NCI-H345 (cell line): ENCODE data around the gene SIAH1.
"Not testable (repeated sequence)": the region's sequence is repeated elsewhere in the genome, so short reads cannot be mapped to it uniquely, and the experiment has no call there.

ENCODE experiments used
- DNase-seq: peaks from one replicate; lab custom pipeline; 2025; lab: John Stamatoyannopoulos, UW

The SIAH1 gene

GRCh38 chr16:48385253-48386150 lies at the start of gene SIAH1:
Gene SIAH1 (minus strand): TSS chr16:48385413. CDS start chr16:48362428, 22,985 bp downstream.
- peak; percentile 77 for DNase-seq

GRCh38 chr16:48434653-48435317 lies 49.6 kb upstream of the SIAH1 start:
- DNase-seq, result no peak

- no peak for DNase-seq
Measured at GRCh38 chr16:48433850-48434530, 48.8 kb upstream of the SIAH1 start.

- no peak for DNase-seq
Measured at GRCh38 chr16:48433116-48433849, 48.1 kb upstream of the SIAH1 start.

GRCh38 chr16:48432136-48432535 lies 46.9 kb upstream of the SIAH1 start:
- no peak for DNase-seq

GRCh38 chr16:48430890-48431289 lies 45.7 kb upstream of the SIAH1 start:
- no peak for DNase-seq

GRCh38 chr16:48426244-48427141 lies 41.3 kb upstream of the SIAH1 start:
- DNase-seq, result no peak

- DNase-seq, result no peak
Measured at GRCh38 chr16:48422537-48422936, 37.3 kb upstream of the SIAH1 start.

GRCh38 chr16:48421741-48422140 lies 36.5 kb upstream of the SIAH1 start:
- no peak for DNase-seq

GRCh38 chr16:48420437-48420836 lies 35.2 kb upstream of the SIAH1 start:
- no peak for DNase-seq

- DNase-seq, result not testable (repeated sequence)
Measured at GRCh38 chr16:48416617-48417016, 31.4 kb upstream of the SIAH1 start.

GRCh38 chr16:48413272-48413671 lies 28.1 kb upstream of the SIAH1 start:
- DNase-seq, result peak; percentile 75

GRCh38 chr16:48409839-48410632 lies 24.8 kb upstream of the SIAH1 start:
- DNase-seq, result no peak

- DNase-seq, result no peak
Measured at GRCh38 chr16:48408688-48409087, 23.5 kb upstream of the SIAH1 start.

GRCh38 chr16:48405907-48406306 lies 20.7 kb upstream of the SIAH1 start:
- no peak for DNase-seq

- DNase-seq, result no peak
Measured at GRCh38 chr16:48405153-48405552, 19.9 kb upstream of the SIAH1 start.

- not testable (repeated sequence) for DNase-seq
Measured at GRCh38 chr16:48402547-48402946, 17.3 kb upstream of the SIAH1 start.

- DNase-seq, result no peak
Measured at GRCh38 chr16:48395375-48395774, 10.2 kb upstream of the SIAH1 start.

- DNase-seq, result no peak
Measured at GRCh38 chr16:48394355-48394703, 9.1 kb upstream of the SIAH1 start.
